Transverse colon (tissue), 4 donors: ENCODE results near the gene MRPL19.

Source experiments
- EP300 ChIP-seq: sonication (generic); formaldehyde crosslinking; IDR thresholded peaks from one replicate; pipeline ENCODE4 v1.6.1; 2017; ENCODE audit warnings: antibody characterized with exemption, low read depth
- POLR2A ChIP-seq: fragments of 450-650 bp; IDR thresholded peaks from one replicate; pipeline ENCODE4 v1.6.1; 2016; ENCODE audit warnings: antibody characterized with exemption, mild to moderate bottlenecking, moderate library complexity
- POLR2AphosphoS5 ChIP-seq, 3 donors: sonication (generic); formaldehyde crosslinking; IDR thresholded peaks; one replicate each; pipeline ENCODE4 v1.6.1; 2016; ENCODE audit warnings: antibody characterized with exemption in 3 of 3
- TF ChIP-seq, protein P1 (sequence below), 5 experiments: fragments of 200-600 bp in 3 of 5; fragments of 450-650 bp in 2 of 5; sonication (generic) in 3 of 5; IDR thresholded peaks; 1 replicate in 2 of 5; 2 replicates in 3 of 5; pipeline ENCODE4 v1.5.1; 2016 to 2017; ENCODE audit warnings: antibody characterized with exemption in 5 of 5, inconsistent platforms in 3 of 5, mild to moderate bottlenecking in 2 of 5, moderate library complexity in 1 of 5

DNA sequence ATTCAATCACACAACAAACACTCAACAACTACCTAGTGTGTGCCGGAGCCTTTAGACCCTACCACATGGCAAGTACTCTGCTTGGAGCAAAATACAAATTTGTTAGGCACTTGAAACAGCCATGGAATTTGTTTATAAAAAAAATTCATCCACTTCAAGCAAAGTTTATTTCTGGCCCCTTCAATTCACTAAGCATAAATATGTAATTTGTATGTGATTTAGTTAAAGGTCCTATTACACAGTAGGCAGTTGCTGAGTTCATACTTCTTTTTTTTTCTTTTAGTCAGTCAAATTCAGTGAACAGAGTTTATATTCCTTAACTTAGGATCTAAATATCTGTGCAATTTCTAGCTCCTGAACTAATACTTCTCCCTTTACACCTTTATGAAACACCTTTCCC, 41.6 kb downstream of the MRPL19 start:
- no peak for TF ChIP-seq POLR2A
- TF ChIP-seq POLR2AphosphoS5 (IDR thresholded peaks at IDR 0.05), result no peak
- TF ChIP-seq, protein P1, sequence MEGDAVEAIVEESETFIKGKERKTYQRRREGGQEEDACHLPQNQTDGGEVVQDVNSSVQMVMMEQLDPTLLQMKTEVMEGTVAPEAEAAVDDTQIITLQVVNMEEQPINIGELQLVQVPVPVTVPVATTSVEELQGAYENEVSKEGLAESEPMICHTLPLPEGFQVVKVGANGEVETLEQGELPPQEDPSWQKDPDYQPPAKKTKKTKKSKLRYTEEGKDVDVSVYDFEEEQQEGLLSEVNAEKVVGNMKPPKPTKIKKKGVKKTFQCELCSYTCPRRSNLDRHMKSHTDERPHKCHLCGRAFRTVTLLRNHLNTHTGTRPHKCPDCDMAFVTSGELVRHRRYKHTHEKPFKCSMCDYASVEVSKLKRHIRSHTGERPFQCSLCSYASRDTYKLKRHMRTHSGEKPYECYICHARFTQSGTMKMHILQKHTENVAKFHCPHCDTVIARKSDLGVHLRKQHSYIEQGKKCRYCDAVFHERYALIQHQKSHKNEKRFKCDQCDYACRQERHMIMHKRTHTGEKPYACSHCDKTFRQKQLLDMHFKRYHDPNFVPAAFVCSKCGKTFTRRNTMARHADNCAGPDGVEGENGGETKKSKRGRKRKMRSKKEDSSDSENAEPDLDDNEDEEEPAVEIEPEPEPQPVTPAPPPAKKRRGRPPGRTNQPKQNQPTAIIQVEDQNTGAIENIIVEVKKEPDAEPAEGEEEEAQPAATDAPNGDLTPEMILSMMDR (IDR thresholded peaks at IDR 0.05), result no peak
- TF ChIP-seq EP300, result no peak
